ENCODE measurements around the gene UGGT2. TPM values are rescaled to one million over a fixed set of nuclear protein-coding genes. Genes with fewer than 3 reads are reported as not detected.

Gene UGGT2
- total RNA-seq, 3 donors from 2014 or later, result 16.6 to 25.5 (median 17.4) TPM

DNA sequence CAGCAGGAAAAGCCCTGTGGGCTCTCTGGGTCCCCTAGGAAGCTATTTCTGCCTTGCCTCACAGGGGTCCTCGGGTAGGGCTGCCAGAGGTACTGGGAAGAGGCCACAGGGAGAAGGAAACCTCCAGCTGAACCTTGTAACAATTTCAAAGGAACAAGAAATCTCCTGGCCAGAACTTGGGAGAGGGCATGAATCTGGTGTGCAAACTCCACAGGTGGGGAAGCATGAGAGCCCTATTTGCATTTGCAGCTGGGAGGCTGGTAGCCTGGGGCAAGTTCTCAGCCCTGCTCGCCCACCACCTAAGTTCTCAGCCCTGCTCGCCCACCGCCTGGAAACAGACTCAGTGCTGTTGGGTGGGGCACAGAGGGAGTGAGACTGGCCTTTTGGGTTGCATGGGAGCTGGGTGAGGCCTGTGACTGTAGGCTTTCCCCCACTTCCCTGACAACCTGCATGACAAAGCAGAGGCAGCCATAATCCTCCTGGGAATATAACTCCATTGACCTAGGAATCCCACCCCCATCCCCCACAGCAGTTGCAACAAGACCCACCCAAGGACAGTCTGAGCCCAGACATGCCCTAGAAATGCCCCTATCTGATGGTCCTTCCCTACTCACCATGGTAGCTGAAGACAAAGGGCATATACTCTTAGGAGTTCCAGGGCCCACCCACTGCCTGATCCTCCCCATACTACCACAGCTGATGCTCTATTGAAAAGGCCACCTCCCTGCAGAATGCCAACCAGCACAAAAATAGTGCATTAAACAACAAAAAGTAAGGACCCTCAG lies 11.7 kb downstream of the UGGT2 start:
- Histone ChIP-seq H3K9me3 (peaks cover 4% of the 10 kb centered on the region), H3K4me1 (ENCODE audit: low read depth) (no peaks in the 10 kb centered on the region), H3K36me3 (ENCODE audit: low read depth) (no peaks in the 10 kb centered on the region), H3K4me3 (no peak overlapping the region)
- ATAC-seq (no peak), DNase-seq (no peak)
- intact Hi-C loops (cut with DNase I, micrococcal nuclease), result no loop called here
- TF ChIP-seq, protein P1, sequence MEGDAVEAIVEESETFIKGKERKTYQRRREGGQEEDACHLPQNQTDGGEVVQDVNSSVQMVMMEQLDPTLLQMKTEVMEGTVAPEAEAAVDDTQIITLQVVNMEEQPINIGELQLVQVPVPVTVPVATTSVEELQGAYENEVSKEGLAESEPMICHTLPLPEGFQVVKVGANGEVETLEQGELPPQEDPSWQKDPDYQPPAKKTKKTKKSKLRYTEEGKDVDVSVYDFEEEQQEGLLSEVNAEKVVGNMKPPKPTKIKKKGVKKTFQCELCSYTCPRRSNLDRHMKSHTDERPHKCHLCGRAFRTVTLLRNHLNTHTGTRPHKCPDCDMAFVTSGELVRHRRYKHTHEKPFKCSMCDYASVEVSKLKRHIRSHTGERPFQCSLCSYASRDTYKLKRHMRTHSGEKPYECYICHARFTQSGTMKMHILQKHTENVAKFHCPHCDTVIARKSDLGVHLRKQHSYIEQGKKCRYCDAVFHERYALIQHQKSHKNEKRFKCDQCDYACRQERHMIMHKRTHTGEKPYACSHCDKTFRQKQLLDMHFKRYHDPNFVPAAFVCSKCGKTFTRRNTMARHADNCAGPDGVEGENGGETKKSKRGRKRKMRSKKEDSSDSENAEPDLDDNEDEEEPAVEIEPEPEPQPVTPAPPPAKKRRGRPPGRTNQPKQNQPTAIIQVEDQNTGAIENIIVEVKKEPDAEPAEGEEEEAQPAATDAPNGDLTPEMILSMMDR (IDR thresholded peaks at IDR 0.05), result no peak

DNA sequence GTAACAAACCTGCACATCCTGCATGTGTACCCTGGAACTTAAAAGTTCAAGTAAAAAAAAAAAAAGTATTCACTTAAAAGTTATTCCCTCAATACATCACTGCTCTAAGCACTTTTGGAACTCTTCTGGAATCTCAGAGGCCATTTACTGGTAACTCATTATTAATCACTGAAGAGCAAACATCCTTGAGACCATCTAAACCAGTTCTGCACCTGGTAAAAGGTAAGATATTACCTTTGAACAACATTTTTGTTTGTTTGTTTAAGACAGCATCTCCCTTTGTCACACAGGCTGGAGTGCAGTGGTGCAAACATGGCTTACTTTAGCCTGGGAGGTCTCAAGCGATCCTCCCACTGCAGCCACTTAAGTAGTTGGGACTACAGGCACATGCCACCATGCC lies 16.7 kb downstream of the UGGT2 start:
- TF ChIP-seq, protein P1 (IDR thresholded peaks at IDR 0.05), result no peak
- Histone ChIP-seq H3K36me3 (ENCODE audit: low read depth) (no peaks in the 10 kb centered on the region), H3K9me3 (no peaks in the 10 kb centered on the region), H3K4me3 (no peak overlapping the region), H3K4me1 (ENCODE audit: low read depth) (no peaks in the 10 kb centered on the region)
- DNase-seq (no peak), ATAC-seq (no peak)
- intact Hi-C loops (cut with DNase I, micrococcal nuclease), result no loop called here

- Histone ChIP-seq H3K36me3 (ENCODE audit: low read depth) (no peaks in the 10 kb centered on the region), H3K4me3 (no peak overlapping the region), H3K4me1 (ENCODE audit: low read depth) (no peaks in the 10 kb centered on the region), H3K9me3 (no peaks in the 10 kb centered on the region)
- ATAC-seq, result no peak
- TF ChIP-seq, protein P1 (IDR thresholded peaks at IDR 0.05), result no peak
- no peak for DNase-seq
- intact Hi-C loops (cut with DNase I, micrococcal nuclease), result no loop called here
These were observed 18.5 kb downstream of the UGGT2 start for GRCh38 chr13:96034662-96035061.

- H3K36me3 ChIP-seq (ENCODE audit: low read depth), result no peaks in the 10 kb centered on the region
- no peak for ATAC-seq
- DNase-seq, result no peak
- TF ChIP-seq, protein P1 (IDR thresholded peaks at IDR 0.05), result no peak
- H3K4me3 ChIP-seq, result no peak overlapping the region
- intact Hi-C loops (cut with DNase I, micrococcal nuclease), result no loop called here
- no peaks in the 10 kb centered on the region for H3K4me1 ChIP-seq (ENCODE audit: low read depth)
- no peaks in the 10 kb centered on the region for H3K9me3 ChIP-seq
These were observed 19.8 kb downstream of the UGGT2 start for GRCh38 chr13:96033220-96034015.

- ATAC-seq, result no peak
- intact Hi-C loops (cut with DNase I, micrococcal nuclease), result no loop called here
- TF ChIP-seq, protein P1 (IDR thresholded peaks at IDR 0.05), result no peak
- no peak overlapping the region for H3K4me3 ChIP-seq
- H3K36me3 ChIP-seq (ENCODE audit: low read depth), result no peaks in the 10 kb centered on the region
- H3K4me1 ChIP-seq (ENCODE audit: low read depth), result no peaks in the 10 kb centered on the region
- no peak for DNase-seq
- H3K9me3 ChIP-seq, result no peaks in the 10 kb centered on the region
These were observed 20.5 kb downstream of the UGGT2 start for GRCh38 chr13:96032717-96033116.

Measured in mucosa of descending colon (tissue), 3 donors.